ENCODE data around the gene SUCLG2. TPM values are rescaled to one million over a fixed set of nuclear protein-coding genes. Genes with fewer than 3 reads are reported as not detected.
"Not testable (repeated sequence)": the region's sequence is repeated elsewhere in the genome, so short reads cannot be mapped to it uniquely, and the experiment has no call there.

SUCLG2 gene
- total RNA-seq, 2 donors from 2014 or later, result 42.0 to 50.4 TPM

- no peak for ATAC-seq
Measured at GRCh38 chr3:67558426-67558825, 96.0 kb downstream of the SUCLG2 start.

GRCh38 chr3:67557848-67558355 is 96.5 kb downstream of the SUCLG2 start:
- Histone ChIP-seq H3K4me3 (no peak overlapping the region), H3K36me3 (replicated peaks in 1 of 2; ENCODE audit: insufficient read depth in 1 of 2, low read depth in 2 of 2) (no peaks in the 10 kb centered on the region), H3K4me1 (no peaks in the 10 kb centered on the region), H3K9me3 (no peaks in the 10 kb centered on the region), H3K27me3 (no peaks in the 10 kb centered on the region), H3K27ac (no peak overlapping the region)
- WGBS, 2 donors, result 74 to 84% methylated on average over 3 of the region's 3 CpGs
- no peak for TF ChIP-seq POLR2A (IDR thresholded peaks at IDR 0.05)
- TF ChIP-seq CTCF (IDR thresholded peaks at IDR 0.05), result no peak
- intact Hi-C loops (cut with DNase I), result no loop called here
- no peak for ATAC-seq
- no peak for DNase-seq

More at GRCh38 chr3:67558426-67558825, 96.0 kb downstream of the SUCLG2 start:
- intact Hi-C loops (cut with DNase I), result no loop called here
- WGBS, 2 donors, result 84 to 87% methylated on average over 4 of the region's 4 CpGs
- H3K4me3 ChIP-seq, result no peak overlapping the region
- no peak for DNase-seq
- no peaks in the 10 kb centered on the region for H3K9me3 ChIP-seq
- H3K4me1 ChIP-seq, result no peaks in the 10 kb centered on the region
- no peak for TF ChIP-seq CTCF (IDR thresholded peaks at IDR 0.05)
- no peak for TF ChIP-seq POLR2A (IDR thresholded peaks at IDR 0.05)
- no peaks in the 10 kb centered on the region for H3K36me3 ChIP-seq (replicated peaks in 1 of 2; ENCODE audit: insufficient read depth in 1 of 2, low read depth in 2 of 2)
- H3K27ac ChIP-seq, result no peak overlapping the region
- H3K27me3 ChIP-seq, result no peaks in the 10 kb centered on the region

GRCh38 chr3:67551361-67552016 is 102.9 kb downstream of the SUCLG2 start:
- intact Hi-C loops (cut with DNase I), result no loop called here
- ATAC-seq (no peak), DNase-seq (no peak)
- no peaks in the 10 kb centered on the region for H3K9me3 ChIP-seq
- WGBS, 2 donors, result 65 to 79% methylated on average over 6 of the region's 6 CpGs
- H3K36me3 ChIP-seq (replicated peaks in 1 of 2; ENCODE audit: insufficient read depth in 1 of 2, low read depth in 2 of 2), result no peaks in the 10 kb centered on the region
- TF ChIP-seq CTCF (IDR thresholded peaks at IDR 0.05) (no peak), POLR2A (IDR thresholded peaks at IDR 0.05) (no peak)
- no peaks in the 10 kb centered on the region for H3K4me1 ChIP-seq
- no peaks in the 10 kb centered on the region for H3K27me3 ChIP-seq
- H3K27ac ChIP-seq, result no peak overlapping the region
- no peak overlapping the region for H3K4me3 ChIP-seq

GRCh38 chr3:67550541-67550940 is 103.9 kb downstream of the SUCLG2 start:
- Histone ChIP-seq H3K27ac (no peak overlapping the region), H3K36me3 (replicated peaks in 1 of 2; ENCODE audit: insufficient read depth in 1 of 2, low read depth in 2 of 2) (no peaks in the 10 kb centered on the region), H3K9me3 (no peaks in the 10 kb centered on the region), H3K27me3 (no peaks in the 10 kb centered on the region), H3K4me1 (no peaks in the 10 kb centered on the region), H3K4me3 (no peak overlapping the region)
- TF ChIP-seq CTCF (IDR thresholded peaks at IDR 0.05), result no peak
- TF ChIP-seq POLR2A (IDR thresholded peaks at IDR 0.05), result no peak
- intact Hi-C loops (cut with DNase I), result no loop called here
- DNase-seq (no peak), ATAC-seq (no peak)
- WGBS, 2 donors, result 76 to 89% methylated on average over 7 of the region's 7 CpGs

- intact Hi-C loops (cut with DNase I); H3K4me1 ChIP-seq; H3K4me3 ChIP-seq; H3K9me3 ChIP-seq; H3K27ac ChIP-seq; H3K36me3 ChIP-seq (replicated peaks in 1 of 2; ENCODE audit: insufficient read depth in 1 of 2, low read depth in 2 of 2); ATAC-seq; H3K27me3 ChIP-seq; DNase-seq: not testable (repeated sequence)
- WGBS, 2 donors, result 94 to 98% methylated on average over 3 of the region's 3 CpGs
Measured at GRCh38 chr3:67542502-67543250, 111.7 kb downstream of the SUCLG2 start.

Measured in body of pancreas (tissue), 4 donors.